GM19397 (cell line): ENCODE results near the gene ATP2A3.

Experiments
- ATAC-seq: cut with Tn5 transposase; IDR thresholded peaks from one replicate; pipeline ENCODE4 v1.9.1; 2021; ENCODE audit warnings: mild to moderate bottlenecking, moderate library complexity; ENCODE audit not compliant: unreplicated experiment

ATP2A3 gene

DNA sequence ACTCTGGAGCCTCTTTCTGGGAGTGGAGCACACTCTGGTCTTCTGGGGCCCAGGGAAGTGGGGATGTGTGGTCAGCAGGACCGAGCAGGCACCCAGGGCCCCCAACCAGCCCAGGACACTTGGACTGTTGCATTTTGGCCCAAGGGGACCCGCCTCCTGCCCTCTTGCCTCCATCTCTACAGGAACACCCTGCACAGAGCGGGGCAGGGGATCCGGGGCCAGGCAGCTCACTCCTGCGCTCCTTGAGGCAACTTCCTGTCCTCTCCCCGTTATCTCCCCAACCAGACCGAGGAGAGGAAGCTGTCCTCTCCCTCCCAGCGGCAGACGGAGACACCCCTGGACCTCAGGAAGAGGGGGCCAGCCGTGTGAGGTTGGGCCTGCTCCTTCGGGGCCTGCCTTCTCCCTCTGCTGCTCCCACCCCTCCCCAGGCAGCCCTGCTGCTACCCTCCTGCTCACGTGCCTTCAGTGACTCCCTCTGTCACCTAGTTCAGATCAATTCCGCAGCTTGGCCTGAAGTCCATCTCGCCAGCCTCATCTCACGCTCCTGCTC lies 10.0 kb upstream of the ATP2A3 start:
- no peak for ATAC-seq

DNA sequence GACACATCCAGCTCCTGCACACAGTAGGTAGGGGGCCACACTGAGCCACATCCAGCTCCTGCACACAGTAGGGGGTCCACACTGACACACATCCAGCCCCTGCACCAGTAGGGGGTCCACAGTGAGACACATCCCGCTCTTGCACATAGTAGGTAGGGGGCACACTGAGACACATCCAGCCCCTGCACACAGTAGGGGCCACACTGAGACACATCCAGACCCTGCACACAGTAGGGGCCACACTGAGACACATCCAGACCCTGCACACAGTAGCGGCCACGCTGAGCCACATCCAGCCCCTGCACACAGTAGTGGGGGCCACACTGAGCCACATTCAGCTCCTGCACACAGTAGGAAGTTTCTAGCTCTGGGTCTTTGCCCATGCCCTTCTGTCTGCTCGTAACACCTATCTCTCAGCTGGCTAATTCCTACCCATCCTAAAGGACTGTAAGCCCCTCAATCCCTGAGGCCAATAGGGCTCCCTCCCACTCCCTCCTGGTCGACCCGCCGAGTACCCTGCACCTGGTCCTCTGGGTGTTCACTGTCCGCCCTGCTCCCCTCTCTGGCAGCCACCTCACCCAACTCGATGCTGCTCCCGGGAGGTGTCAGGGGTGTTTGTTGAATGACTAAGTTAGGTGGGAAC lies 9.4 kb upstream of the ATP2A3 start:
- no peak for ATAC-seq

GRCh38 chr17:3972931-3973330 lies 8.7 kb upstream of the ATP2A3 start:
- ATAC-seq: no peak

GRCh38 chr17:3972281-3972731 lies 8.1 kb upstream of the ATP2A3 start:
- ATAC-seq: no peak

DNA sequence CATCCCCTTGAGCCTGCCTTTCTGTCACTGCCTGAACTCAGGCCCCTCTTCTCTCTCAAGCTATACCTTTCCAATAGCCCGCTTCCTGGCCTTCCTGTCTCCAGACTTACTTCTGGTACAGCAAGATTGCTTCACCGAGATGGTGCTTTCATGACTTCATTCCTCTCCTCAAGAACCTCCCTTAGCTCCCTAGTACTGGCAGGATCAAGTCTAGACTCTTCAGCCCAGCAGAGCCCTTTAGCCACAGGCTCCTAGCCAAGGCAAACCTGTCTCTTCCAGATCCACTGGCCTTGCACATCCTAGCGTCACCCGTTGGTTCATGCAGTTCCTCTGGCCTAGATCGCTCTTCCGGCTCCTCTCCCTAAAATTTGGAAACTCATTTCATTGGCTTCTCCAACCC lies 6.4 kb upstream of the ATP2A3 start:
- ATAC-seq: no peak

- ATAC-seq: no peak
Measured at GRCh38 chr17:3969963-3970362, 5.7 kb upstream of the ATP2A3 start.

- no peak for ATAC-seq
Measured at GRCh38 chr17:3968886-3969524, 4.8 kb upstream of the ATP2A3 start.

DNA sequence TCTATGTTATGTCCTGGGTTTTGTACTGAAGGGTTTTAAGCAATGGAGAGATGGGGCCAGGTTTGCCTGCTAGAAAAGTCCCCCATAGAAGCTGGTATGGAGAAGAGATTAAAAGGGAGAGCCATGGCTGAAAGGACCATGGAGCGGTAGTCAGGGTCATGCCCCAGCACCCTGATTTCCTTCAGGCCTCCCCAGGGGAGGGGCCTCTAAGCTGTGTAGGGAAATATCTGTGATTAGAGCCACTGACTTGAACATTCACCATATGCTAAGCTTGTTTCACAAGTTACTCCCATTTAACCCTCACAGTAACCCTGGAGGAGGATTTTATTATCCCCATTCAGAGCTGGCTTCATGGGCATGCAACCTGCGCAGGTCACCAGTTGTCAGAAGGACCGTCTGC lies 3.8 kb upstream of the ATP2A3 start:
- no peak for ATAC-seq

DNA sequence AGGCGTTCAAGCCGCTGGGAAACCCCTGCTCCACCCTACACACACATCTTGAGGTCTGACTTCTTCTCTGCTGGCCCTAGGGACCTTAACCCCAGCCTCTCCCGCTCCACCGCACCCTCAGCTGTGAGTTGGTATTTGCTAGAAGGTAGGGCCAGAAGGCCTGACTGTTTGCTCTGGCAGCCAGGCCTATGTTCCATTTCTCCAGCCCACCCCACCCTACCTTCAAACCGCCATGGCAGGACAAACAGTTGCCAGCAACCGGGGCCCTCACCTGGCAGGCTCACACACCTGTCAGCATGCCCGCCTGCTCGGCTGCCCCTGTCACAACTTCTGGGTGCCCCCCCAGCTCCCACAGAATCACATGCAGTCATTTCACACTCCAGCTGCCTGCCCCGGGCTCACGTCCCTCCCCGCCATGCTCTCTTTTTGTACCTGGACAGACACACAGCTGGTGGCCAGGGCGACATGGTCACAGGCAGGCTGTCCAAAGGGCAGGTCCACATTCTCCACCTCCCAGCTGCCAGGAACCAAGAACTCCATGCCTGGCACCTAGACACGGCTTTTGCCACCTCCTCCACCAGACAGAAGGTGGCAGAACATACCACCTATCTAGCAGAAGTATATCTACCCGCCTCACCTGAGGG lies 2.6 kb upstream of the ATP2A3 start:
- ATAC-seq: no peak

DNA sequence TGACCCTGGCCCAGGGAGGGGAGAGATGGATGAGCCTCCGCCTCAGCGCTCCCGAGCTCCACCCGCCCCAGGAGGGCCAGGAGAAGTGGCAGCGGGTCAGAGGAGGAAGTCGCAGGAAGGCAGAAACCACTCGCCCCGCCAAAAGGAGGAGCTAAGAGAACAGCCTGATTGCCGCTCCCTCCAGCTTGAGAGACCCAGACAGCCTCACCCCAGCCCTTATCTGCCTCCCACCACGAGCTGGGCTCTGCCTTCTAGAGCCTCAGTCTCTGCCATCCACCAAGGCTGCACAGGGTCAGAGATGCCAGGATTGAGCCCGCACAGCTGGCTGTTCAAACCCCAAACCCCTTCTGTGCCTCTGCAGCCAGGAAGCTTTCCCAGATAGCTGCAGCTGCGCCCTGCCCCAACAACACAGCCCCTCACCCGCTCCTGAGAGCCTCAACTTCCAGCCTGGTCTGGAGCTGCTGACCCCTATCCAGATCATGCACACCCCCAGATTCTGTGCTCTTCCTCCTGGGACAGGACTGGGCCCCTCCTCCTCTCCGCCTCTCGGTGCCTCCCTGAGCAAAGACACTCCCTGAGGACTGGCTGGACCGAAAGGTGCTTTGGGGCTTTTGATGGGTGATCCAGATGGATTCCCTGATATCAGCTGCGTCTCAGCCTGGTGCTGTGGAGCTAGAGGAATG lies 1.0 kb upstream of the ATP2A3 start:
- no peak for ATAC-seq

DNA sequence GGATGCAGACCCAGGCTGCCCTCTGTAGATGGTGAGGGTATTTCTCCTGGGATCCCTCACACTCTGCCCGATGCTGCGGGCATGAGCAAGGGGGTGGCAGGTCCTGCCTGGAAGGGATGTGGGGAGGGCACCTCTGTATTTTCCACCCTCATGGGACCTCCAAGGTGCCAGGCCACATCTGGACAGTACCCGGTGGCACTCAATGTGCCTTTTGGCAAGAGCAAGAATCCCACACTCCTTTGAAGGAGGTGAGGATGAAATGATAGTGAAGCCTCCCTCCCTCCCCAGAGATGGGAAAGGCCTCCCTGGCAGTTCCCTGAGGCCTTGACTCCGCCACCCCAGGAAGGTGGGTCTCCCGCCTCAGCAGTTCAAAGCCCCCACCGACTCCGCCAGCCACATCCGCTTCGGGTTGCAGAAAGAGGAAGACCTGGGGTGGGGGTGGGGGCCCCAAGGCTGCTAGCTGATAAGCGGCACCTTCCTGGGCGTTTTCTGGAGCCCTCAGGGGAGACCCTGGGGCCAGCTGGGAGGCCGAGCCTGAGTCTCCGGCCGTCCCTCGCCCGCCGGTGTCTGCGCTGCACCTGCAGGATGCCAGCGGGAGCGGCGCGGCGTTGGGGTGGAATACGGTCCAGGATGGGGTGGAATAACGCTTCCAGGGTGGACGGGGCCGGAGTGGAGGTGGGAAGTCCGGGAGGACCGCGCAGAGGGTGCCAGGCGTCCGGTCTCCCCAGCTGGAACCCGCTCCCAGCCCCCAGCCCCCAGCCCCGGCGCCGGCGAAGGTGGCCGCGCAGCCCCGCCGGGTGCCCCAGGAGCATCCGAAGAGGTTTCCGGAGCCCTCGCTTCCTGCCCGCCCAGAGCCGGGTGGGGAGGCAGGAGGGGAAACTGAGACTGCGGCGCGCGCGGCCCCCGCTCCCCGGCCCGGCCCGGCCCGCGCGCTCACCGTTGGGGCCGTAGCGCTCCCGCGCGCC lies 718 bp downstream of the ATP2A3 start:
- ATAC-seq: peak; percentile 20

GRCh38 chr17:3962965-3963236 lies 1.3 kb downstream of the ATP2A3 start:
- no peak for ATAC-seq

GRCh38 chr17:3962217-3962964 lies 1.8 kb downstream of the ATP2A3 start:
- no peak for ATAC-seq

DNA sequence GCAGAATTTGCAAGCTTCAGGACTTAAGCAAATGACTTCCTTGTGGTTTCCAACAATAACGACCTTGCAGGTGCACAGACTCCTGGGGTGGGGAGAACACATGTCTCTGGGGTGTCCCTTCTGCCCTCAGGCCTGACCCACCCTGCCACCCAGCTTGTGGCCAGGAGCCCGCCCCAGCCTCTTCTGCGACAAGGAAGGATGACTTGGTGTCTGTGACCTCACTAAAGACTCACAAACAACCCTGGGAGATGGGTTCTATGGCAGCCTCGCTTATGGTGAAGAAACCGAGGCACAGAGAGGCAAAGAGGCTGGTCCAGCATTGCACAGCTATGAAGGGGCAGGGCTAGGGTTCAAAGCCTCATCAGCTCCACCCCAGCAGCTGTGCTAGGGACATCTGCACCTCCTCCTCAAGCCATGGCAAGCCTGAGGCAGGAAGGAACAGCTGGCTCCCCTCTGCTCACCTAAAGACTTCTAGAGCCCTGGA lies 2.6 kb downstream of the ATP2A3 start:
- no peak for ATAC-seq

- no peak for ATAC-seq
Measured at GRCh38 chr17:3960764-3961163, 3.5 kb downstream of the ATP2A3 start.

DNA sequence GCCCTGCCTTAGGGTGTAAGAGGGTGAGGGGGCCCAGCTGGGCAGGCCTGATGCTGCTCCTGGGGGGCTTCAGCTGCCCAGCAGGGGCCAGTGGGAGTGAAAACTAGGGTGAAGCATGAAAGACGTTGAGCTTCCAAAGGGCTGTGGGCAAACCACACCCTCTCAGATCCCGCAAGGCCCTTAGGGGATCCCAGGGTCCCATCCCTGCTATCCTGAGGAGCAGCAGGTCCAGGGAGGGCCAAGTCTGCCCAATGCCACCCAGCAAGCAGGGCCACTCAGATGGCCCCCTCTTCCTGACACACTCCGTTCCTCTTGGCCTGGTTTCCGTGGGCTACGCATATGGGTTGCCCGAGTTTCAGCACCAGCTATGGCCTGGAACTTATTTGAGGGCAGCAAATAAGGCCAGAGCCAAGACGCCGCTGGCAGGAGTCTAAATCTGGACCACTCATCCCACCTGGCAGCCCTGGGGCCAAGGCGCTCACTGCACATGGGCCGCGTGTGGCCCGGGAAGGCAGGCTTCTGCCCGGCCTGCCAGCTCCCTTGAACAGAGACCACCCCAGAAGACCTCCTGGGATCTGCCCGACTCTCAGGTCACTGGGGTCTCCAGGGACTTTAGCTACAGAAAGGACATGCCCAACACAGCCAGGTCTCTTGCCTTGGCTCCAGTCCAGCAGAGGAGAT lies 4.2 kb downstream of the ATP2A3 start:
- ATAC-seq: no peak

DNA sequence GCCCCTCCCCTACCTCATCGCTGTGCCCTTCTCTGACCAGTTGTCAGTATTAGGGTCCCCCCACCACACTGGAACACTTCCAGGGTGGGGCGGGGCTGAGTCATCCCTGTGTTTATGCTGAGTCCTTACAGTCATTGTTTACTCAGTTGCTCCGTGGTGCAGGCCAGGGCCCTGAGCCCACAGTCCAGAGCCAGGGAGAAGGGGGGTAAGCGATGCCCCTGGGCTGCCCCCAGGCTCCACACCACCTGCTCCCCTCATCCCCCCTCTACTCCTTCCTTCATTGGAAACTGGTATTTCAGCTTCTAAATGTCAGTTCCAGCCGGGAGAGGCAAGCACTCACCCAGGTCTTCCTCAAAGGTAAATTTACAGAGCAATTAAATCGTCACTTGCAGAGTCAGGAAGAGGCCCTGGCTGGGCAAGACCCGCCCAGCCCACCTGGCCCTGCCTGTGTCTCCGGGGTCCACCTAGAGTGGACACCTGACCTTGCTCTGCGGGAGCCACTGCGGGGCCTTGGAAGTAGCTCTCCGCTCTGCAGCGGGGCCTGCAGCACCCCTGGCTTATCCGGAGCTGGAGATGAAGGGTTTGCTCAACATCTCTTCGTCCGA lies 4.8 kb downstream of the ATP2A3 start:
- no peak for ATAC-seq

- no peak for ATAC-seq
Measured at GRCh38 chr17:3957735-3958599, 6.3 kb downstream of the ATP2A3 start.
